GM21576 (cell line): ENCODE measurements around the gene ORC2.
"Not testable (repeated sequence)": the region's sequence is repeated elsewhere in the genome, so short reads cannot be mapped to it uniquely, and the experiment has no call there.

Experiments
- ATAC-seq: cut with Tn5 transposase; IDR thresholded peaks from one replicate; pipeline ENCODE4 v1.9.1; 2021; ENCODE audit warnings: mild to moderate bottlenecking, moderate library complexity; ENCODE audit not compliant: unreplicated experiment

The ORC2 gene

DNA sequence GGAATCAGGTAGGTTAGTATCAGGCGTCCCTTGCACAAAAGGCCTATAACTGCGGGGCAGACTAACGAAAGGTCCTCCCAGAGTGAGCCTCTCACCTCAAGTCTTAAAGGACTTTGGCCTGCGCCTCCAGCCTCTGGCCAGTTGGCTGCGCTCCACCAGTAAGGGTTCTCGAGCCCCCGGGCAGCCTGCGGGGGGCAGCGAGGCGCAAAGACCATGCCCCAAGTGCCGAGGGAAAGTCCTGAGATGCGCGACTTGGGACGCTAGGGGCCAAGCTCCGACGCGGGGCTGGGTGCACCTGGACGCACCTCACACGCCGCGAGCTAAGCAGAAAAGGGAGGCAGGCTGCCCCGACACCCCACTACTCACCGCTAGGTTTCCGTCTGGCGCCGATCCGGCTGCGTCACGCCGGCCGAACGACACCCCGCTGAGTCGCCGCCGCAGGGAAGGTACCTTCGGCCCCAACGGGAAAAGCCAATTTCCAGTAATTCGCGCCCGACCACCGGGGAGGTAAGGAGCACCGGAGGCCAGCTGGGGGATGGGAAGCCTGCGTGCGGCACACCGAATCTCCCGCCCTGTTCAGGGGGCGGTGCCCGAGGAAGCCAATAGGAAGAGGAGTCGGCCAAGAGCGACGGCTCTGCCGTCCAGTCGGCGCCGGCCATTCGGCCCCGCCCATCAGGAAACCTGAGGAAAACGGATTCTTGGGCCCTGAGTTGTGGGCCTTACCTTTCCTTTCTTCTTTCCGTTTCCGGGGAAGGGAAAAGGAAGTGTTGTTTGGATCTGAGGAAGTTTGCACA, at the start of gene ORC2:
Gene ORC2 (minus strand): TSS at position 537 of the 794 bp plus-strand sequence. CDS start 5,537 bp downstream, outside the sequence.
- ATAC-seq = peak; percentile 87

DNA sequence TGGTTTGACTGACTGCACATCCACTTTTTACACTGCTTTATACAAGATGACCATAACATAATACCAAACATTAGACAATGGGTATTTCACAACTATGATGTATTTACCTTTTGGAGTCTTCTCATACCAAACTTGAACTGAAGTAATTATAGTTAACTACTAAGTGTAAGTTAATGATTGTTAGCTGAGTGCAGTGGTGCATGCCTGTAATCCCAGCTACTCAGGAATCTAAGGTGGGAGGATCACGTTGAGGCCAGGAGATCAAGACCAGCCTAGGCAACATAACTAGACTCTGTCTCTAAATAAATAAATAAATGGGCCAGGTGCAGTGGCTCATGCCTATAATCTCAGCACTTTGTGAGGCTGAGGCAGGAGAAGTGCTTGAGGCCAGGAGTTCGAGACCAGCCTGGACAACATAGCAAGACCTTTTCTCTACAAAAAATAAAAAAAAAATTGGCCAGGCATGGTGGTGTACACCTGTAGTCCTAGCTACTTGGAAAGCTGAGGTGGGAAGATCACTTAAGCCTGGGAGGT, 44.9 kb upstream of the ORC2 start:
- no peak for ATAC-seq

DNA sequence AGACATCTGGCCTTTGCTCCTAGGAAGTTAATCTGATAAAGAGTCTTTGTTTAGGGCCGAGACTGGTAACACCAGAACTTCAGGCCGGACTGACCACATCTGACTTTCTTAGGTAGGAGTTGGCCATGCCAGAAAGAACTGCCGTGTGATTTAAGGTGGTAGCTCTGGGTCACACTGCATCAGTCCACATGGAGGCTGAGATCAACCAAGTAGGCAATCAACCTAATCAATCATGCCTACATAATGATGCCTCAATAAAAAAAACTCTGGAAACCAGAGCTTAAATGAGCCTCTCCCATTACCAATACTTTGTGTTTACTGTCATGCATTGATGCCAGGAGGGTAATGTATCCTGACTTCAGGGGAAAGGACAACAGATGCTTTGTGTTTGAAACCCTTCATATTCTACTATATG, 44.1 kb upstream of the ORC2 start:
- no peak for ATAC-seq

DNA sequence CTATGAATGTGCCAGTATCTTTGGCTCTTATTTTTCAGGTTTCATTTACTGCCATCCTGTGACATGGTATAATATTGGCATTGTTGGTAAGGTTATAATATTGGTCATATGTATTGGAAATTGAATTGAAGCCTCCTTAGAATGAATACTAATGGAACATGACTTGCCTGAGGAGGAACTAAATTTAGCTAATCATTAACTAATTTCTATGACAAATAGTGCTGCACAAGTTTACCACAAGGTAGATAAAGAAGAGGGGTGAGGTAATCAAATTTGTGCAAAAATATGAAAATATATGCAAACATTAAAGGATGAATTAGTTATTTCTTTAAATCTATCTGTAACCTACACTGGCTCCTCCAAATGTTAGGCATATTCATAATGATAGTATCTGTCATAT, 43.2 kb upstream of the ORC2 start:
- no peak for ATAC-seq

DNA sequence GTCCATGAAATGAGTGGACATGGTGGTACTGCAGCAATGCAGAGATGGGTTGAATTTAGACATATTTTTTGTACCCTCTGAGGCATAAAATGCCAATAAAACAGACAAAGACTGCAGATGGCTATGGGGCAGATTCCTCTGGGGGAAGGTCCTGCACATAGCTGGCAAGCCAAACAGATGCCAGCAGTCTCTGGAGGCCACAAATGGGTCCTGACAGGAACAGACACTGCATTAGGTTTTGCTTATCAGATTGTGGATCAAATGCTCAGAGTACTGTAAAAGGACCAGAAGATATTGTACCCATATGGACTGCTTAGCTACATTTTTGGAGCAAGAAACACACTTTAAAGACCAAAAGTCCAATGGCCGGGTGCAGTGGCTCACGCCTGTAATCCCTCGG, 40.9 kb upstream of the ORC2 start:
- no peak for ATAC-seq

DNA sequence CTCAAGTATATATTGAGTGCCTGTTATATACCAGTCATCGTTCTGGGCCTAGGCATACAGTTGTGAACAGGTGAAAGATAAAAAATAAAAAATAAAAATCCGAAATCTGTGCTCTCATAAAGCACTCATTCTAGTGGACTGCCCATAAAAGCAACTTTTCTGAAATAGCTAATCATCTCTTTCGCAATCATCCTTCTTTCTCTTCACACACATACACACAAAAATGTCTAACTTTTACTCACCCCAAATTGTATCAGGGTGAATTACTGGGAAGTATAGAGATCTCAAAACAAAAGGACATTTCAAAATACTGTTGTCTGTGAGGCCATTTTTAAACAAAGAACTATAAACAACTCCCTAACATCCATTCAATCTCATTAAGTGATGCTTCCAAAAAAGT, 29.6 kb upstream of the ORC2 start:
- ATAC-seq = no peak

DNA sequence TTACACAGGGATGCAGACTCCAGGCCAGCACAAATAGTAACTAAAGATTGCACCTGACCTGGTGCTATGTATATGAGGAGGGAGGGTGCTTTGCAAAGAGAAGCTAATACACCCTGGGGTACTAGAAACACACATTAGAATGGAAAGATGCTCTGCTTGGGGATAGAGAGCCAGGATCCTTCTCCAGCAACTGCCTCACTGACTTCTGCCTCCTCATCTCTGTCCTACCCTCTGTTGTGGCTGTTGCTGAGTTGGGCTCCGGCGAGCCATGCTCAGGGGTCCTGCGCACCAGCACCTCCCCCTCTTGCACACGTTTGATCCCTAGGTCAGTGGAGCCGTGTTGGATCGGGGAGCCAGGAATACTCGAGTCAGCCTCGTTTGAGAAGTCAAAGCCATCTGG, 23.7 kb upstream of the ORC2 start:
- ATAC-seq = no peak

DNA sequence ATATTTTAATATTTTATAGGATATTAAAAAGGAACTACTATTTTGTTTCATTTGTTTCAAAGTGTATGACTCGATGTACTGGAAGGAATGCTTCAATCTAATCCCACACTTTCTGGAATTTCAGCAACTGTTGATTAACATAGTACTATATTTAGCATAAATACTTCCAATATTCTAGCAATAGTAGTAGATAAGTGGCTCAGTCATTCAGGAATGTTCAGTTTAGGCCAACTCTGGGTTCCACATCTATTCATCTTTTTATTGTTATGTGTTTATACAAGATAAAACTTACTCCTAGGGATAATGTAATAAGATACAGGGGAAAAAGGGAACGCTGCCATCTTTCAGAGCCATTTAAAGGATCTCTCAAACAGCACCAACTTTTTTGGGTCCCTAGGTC, 22.3 kb upstream of the ORC2 start:
- ATAC-seq = no peak

DNA sequence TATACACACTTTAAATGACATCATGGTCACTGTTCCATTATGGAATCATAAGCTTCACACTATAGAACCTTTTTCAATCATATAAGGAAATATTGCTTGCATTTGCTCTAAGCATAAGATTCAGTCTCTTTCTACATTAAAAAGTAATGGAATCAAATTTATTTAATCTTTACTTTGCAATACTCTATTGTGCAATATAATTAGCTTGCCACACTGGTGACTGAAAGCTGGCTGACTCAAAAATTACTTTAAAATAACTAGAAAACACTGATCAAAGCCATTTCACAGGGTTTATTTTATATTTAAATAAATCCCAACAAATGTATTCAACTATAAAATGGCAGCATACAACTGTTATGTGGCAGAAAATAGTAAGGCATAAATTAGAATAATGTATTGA, 13.2 kb upstream of the ORC2 start:
- no peak for ATAC-seq

DNA sequence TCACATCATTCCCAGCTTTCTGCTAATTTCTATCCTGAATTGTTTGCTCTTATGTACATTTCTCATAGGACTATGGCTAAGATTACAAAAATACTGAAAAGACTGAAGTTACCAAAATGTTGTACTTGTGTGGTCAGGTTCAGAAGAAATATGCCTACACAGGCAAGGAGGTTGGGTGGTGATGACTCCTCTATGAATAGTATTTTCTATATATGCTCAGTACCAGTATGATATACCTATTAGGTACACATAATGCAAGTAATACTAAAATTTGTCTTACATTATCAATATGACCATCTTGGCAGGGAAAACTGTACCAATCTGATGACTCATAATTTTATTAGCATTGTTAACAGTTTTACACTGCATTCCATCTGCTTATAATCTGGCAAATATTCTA, 12.2 kb upstream of the ORC2 start:
- no peak for ATAC-seq

DNA sequence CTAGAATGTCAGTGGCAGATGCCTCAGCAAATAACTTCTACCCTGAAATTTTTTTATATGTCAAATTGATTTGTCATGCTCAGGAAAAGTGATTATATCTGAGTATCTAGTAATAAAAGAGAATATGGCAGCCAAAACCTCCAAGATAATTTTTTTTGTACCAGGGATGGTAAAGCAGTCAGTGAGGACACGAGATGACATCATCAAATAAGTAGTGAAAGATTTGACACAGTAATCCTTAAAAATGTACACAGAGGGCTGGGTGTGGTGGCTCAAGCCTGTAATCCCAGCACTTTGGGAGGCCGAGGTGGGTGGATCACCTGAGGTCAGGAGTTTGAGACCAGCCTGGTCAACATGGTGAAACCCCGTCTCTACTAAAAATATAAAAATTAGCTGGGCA, 6.6 kb upstream of the ORC2 start:
- not testable (repeated sequence) for ATAC-seq

DNA sequence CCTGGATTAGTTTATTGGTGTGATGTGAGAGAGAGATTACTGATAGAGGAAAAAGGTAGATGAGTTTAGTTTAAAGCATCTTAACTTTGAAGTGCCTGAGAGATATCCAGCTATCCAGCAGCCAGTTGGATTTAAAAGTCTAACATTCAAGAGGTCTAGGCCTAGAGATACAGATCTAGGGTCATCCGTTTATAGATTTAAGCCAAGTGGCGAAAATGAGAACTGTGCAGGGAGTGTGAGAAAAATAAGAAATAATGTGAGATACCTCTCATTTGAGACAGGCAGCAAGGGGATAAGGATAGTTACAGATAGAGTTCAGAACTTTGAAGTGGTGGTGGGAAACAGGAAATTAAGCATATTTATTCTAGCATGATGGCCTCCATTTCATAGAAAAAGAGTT, 5.3 kb upstream of the ORC2 start:
- ATAC-seq = no peak

DNA sequence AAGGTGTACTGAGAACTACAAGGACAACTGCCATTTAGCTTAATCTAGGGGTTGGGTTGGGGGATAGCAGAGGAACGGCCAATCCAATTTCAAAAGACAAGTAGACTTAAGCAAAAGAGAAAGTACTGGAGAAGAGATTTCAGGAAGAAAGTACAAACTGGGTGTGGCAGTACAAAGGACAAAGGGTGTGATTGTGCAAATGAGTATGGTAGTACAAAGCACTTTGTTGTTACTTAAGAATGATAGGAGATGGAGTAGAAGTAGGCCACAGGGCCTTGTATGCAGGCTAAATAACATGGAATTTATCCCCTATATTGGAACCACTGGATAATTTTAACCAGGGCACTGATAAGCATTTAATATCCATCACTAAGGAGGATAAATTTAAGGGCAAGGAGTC, 4.7 kb upstream of the ORC2 start:
- ATAC-seq = no peak

DNA sequence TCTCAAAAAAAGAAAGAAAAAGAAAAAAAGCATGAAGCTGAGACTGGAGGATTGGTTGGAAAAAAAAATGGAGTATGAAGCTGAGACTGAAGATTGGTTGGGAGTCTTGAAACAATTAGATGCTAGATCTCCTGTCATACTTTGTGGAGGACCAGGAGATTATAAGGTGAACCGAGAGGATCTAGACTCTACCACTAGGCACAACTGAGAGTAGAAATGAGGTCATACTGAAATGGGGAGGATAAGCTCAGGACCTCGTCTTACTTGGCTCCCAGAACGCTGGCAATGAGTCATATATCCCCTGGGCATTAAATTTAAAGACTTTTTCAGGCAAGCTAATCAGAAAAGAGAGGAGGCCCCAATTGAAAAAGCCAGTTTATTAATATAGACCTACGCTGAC, 3.3 kb upstream of the ORC2 start:
- peak; percentile 20 for ATAC-seq

DNA sequence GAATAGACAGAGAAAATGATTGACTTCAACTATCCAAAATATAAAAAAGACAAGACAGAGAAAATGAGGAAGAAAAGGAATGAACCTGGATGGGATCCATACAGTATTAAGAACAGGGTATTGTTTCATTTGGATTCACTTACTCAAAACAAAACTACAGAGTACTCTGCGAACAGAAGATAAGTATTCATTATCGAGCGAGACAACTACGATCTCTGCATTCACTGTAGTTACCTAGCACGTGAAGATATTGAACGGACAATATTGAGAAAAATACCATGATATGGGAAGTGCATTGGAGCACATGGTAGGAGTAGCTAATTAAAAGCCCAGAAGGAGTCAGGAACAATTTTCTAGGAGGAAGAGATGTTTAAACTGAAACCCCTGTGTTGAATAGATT, 1.0 kb upstream of the ORC2 start:
- ATAC-seq = no peak

DNA sequence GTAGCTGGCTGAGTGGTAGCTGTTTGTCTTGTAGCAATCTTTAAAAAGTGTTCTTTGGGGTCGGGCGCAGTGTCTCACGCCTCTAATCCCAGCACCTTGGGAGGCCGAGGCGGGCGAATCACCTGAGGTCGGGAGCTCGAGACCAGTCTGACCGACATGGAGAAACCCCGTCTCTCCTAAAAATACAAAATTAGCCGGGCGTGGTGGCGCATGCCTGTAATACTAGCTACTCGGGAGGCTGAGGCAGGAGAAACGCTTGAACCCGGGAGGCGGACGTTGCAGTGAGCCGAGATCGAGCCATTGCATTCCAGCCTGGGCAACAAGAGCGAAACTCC, 425 bp upstream of the ORC2 start:
- ATAC-seq = peak; percentile 4

DNA sequence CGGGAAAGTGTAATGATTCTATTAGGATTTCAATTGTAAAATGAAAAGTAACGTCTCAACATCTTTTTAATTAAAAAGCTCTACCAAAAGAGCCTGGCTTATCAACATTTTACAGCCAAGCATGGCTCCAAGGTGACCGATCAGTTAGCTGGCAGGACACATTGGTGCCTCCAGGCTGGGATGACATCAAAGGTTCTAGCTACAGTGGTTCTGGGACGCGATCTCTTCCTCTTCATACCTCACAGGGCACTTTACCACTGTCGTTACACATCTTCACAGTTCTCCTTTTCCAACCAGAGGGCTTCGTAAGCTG, 693 bp downstream of the ORC2 start:
- peak; percentile 6 for ATAC-seq

DNA sequence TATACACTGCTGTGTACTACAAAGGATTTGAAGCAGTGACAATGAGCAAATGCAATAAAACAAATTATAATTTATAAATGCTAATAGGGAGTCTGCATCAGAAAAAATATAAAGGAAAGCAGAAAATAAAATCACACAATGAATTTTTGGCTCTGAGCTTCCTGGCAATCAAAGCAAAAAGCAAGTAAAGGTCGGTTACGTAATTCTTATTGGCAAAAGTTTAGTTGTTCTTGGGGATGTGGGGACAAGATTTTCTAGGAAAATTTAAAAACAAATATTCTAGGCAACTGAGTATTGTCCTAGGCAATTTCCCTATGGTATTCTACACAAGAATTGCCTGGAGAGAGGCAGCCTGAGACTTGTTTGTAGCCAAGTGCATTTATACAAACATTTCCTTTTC, 1.8 kb downstream of the ORC2 start:
- ATAC-seq = no peak

DNA sequence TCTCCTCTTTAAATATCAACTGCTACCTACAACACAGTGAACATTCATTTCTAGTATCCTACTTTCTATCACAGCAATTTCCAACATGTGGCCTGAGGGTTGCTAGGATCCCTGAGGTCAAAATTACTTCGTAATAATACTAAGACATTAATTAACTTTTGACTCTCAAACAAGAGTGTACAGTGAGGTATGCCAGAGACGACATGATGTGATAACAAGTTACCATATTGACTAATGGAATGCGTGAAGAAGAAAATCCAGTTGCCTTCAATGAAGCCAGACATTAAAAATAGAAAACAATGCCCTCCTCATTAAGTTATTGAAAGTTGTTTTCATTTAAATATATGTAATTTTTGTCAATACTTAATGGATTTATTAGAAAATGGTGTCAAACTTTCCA, 13.1 kb downstream of the ORC2 start:
- ATAC-seq = no peak

DNA sequence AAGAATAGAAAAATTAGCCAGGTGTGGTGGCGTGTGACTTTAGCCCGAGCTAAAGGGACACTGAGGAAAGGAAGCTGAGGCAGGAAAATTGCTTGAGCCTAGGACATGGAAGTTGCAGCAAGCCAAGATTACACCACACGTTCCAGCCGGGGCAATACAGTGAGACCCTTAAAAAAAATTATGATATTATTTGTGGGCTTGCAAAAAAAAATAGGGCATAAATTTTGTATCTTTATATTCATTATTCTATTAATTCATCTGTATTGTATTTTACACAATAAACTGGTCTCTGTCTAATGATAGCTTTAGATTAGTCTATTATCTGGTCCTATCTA, 18.1 kb downstream of the ORC2 start:
- no peak for ATAC-seq

DNA sequence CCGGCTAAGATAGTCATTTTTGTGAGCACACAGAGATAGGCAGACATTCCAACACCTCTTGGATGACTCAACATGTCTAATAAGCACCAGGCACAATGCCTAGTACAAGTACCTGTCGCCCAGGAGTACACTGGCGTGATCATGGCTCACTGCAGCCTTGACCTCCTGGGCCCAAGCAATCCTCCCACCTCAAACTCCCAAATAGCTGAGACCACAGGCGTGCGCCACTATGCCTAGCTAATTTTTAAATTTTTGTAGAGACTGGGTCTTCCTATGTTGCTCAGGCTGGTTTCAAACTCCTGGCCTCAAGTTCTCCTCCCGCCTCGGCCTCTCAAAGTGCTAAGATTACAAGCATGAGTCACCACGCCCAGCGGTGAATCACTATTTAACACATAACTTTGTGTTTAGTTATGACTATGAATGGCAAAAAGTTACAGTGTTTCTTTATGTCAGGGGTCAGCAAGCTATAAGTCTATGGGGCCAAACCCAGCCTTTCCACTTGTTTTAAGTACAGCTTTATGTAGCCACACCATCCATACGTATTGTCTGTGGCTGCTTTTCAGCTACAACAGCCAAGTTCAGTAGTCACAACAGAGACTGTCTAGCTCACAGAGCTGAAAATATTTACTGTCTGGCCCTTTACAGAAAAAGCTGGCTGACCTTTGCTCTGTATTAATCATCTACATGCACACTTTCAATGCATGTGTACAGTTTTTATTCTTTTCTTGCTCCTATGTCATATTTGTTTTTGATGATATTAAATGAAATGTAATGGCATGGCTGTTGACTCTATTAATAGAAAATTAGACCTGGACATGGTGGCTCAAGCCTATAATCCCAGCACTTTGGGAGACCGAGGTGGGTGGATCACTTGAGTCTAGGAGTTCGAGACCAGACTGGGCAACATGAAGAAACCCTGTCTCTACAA, 18.7 kb downstream of the ORC2 start:
- ATAC-seq = no peak

DNA sequence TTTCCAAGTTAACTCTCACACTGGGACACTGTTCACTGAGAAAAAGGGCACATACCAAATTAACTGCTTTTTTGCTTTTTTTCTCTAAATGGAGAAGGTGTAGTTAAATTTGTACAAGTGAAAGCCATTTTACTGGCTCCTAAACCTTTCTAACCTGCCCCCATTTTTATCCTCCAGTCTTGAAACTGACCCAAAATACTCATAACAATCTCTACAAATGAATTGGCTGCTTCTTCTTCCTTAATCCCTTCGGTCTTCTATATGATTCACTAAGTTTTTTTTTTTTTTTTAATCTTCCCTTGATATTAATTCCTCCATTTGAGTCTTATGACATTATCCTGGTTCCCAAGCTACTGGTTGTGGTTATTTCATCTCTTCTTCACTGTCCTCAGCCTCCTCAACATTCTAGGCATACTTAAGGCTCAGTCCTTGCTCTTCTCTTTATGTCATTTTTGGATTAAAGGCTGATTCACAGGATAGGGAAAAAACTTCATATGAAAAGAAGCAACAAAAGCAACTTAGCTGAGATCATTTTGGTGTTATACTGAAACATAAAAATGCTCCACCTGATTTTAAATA, 19.8 kb downstream of the ORC2 start:
- no peak for ATAC-seq
